Gastroesophageal sphincter (tissue), 4 donors: ENCODE results near the gene ALOX12. TPM values are rescaled to one million over a fixed set of nuclear protein-coding genes. Genes with fewer than 3 reads are reported as not detected.
"Not testable (repeated sequence)": the region's sequence is repeated elsewhere in the genome, so short reads cannot be mapped to it uniquely, and the experiment has no call there.

ENCODE experiments used
- ATAC-seq: fragments of 150-250 bp; one replicate; pipeline ENCODE4 v1.9.1; 2016; ENCODE audit warnings: mild to moderate bottlenecking, moderate library complexity
- H3K27ac ChIP-seq, 4 donors: fragments of 200-600 bp; sonication (generic) in 3 of 4; 1 replicate in 3 of 4; 2 replicates in 1 of 4; pipeline ENCODE4 v1.5.1; 2016 to 2019
- H3K27me3 ChIP-seq: fragments of 200-600 bp; sonication (generic); one replicate; pipeline ENCODE4 v1.5.1; 2019
- H3K36me3 ChIP-seq, 2 donors: fragments of 200-600 bp; sonication (generic); one replicate each; pipeline ENCODE4 v1.5.1; 2019; ENCODE audit warnings: control low read depth in 1 of 2
- H3K4me1 ChIP-seq, 3 donors: fragments of 200-600 bp; sonication (generic); 1 replicate in 2 of 3; 2 replicates in 1 of 3; pipeline ENCODE4 v1.5.1; 2016 to 2019; ENCODE audit warnings: control low read depth in 2 of 3
- H3K4me3 ChIP-seq, 2 donors: fragments of 200-600 bp; sonication (generic); one replicate each; pipeline ENCODE4 v1.5.1; 2019; ENCODE audit warnings: mild to moderate bottlenecking in 1 of 2, moderate library complexity in 1 of 2
- H3K9me3 ChIP-seq, 3 donors: fragments of 200-600 bp; sonication (generic); one replicate each; pipeline ENCODE4 v1.5.1; 2017 to 2019; ENCODE audit warnings: control low read depth in 2 of 3
- EP300 ChIP-seq: sonication (generic); formaldehyde crosslinking; IDR thresholded peaks from one replicate; pipeline ENCODE4 v1.6.1; 2017; ENCODE audit warnings: antibody characterized with exemption, mild to moderate bottlenecking
- POLR2A ChIP-seq, 2 donors: fragments of 450-650 bp; IDR thresholded peaks; one replicate each; pipeline ENCODE4 v1.6.1; 2017; ENCODE audit warnings: antibody characterized with exemption in 2 of 2, mild to moderate bottlenecking in 2 of 2, moderate library complexity in 1 of 2
- POLR2AphosphoS5 ChIP-seq: sonication (generic); formaldehyde crosslinking; IDR thresholded peaks from one replicate; pipeline ENCODE4 v1.6.1; 2017; ENCODE audit warnings: antibody characterized with exemption
- WGBS, 2 donors: methylation state at CpG; one replicate each; pipeline ENCODE4 v1.1.5; 2018; ENCODE audit warnings: low coverage in 1 of 2; 5-methylcytosine and 5-hydroxymethylcytosine counted together
- total RNA-seq, 4 donors: library from RNA; depleted of rRNA; stranded (reverse); fragments of >200 nt; gene quantifications; one replicate each; pipeline ENCODE4 v1.1.0, GENCODE V29; 2016
- TF ChIP-seq, protein P1 (sequence below), 4 experiments: fragments of 200-600 bp in 2 of 4; fragments of 450-650 bp in 2 of 4; sonication (generic) in 1 of 4; IDR thresholded peaks; one replicate each; pipeline ENCODE4 v1.5.1; 2017 to 2019; ENCODE audit warnings: antibody characterized with exemption in 4 of 4, mild to moderate bottlenecking in 2 of 4, moderate library complexity in 2 of 4

Gene ALOX12
- total RNA-seq, 4 donors from 2014 or later = 0.19 to 0.62 TPM; not detected in 2

DNA sequence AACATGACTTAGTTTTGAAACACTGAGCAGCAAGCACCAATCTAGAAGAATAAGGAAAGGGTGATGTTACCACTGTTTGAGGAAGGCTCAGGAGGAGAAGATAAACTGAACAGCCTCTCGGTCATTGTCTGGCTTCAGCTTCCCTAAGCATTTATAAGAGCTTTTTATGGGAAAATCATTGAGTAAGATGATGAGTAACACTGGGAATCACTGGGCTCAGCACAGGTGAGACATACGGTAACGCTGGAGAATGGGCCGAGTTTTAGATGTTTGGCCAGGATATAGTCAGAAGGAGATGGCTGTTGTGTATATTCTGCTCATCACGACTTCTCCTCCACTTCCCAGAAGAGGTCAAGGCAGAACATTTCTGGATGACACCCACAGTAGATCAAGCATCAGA, 42.2 kb upstream of the ALOX12 start:
- Histone ChIP-seq H3K27me3 (no peaks in the 10 kb centered on the region), H3K4me1 (no peaks in the 10 kb centered on the region), H3K4me3 (no peak overlapping the region), H3K36me3 (no peaks in the 10 kb centered on the region), H3K27ac (no peak overlapping the region), H3K9me3 (no peaks in the 10 kb centered on the region)
- WGBS, 2 donors = 81 to 85% methylated on average over 5 of the region's 5 CpGs
- ATAC-seq = no peak
- TF ChIP-seq POLR2A (IDR thresholded peaks at IDR 0.05) (no peak), POLR2AphosphoS5 (no peak), EP300 (no peak)
- TF ChIP-seq, protein P1, sequence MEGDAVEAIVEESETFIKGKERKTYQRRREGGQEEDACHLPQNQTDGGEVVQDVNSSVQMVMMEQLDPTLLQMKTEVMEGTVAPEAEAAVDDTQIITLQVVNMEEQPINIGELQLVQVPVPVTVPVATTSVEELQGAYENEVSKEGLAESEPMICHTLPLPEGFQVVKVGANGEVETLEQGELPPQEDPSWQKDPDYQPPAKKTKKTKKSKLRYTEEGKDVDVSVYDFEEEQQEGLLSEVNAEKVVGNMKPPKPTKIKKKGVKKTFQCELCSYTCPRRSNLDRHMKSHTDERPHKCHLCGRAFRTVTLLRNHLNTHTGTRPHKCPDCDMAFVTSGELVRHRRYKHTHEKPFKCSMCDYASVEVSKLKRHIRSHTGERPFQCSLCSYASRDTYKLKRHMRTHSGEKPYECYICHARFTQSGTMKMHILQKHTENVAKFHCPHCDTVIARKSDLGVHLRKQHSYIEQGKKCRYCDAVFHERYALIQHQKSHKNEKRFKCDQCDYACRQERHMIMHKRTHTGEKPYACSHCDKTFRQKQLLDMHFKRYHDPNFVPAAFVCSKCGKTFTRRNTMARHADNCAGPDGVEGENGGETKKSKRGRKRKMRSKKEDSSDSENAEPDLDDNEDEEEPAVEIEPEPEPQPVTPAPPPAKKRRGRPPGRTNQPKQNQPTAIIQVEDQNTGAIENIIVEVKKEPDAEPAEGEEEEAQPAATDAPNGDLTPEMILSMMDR (IDR thresholded peaks at IDR 0.05) = no peak

DNA sequence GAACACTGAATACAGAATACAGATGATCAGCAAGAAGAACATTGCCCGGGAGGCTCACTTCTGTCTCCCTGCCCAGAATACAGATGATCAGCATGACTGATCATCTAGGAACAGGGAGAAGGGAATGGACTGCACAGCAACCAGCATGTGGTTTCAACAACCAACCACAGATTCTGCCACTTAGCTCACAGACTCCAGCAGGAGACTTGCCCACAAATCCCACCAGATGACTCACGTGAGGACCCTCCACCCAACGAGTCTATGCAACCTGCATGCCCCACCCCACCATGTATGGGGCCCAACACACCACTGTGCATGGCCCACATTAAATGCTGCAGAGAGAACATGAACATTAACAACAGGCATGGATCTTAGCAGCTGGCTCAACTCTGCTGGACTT, 36.1 kb upstream of the ALOX12 start:
- no peaks in the 10 kb centered on the region for H3K4me1 ChIP-seq
- ATAC-seq = no peak
- no peak for TF ChIP-seq POLR2A (IDR thresholded peaks at IDR 0.05)
- no peak for TF ChIP-seq EP300
- TF ChIP-seq POLR2AphosphoS5 = no peak
- TF ChIP-seq, protein P1 (IDR thresholded peaks at IDR 0.05) = no peak
- H3K9me3 ChIP-seq = no peaks in the 10 kb centered on the region
- no peak overlapping the region for H3K4me3 ChIP-seq
- no peaks in the 10 kb centered on the region for H3K36me3 ChIP-seq
- H3K27ac ChIP-seq = no peak overlapping the region
- peaks cover 3% of the 10 kb centered on the region for H3K27me3 ChIP-seq
- 75 to 91% methylated on average over 3 of the region's 3 CpGs for WGBS, 2 donors

DNA sequence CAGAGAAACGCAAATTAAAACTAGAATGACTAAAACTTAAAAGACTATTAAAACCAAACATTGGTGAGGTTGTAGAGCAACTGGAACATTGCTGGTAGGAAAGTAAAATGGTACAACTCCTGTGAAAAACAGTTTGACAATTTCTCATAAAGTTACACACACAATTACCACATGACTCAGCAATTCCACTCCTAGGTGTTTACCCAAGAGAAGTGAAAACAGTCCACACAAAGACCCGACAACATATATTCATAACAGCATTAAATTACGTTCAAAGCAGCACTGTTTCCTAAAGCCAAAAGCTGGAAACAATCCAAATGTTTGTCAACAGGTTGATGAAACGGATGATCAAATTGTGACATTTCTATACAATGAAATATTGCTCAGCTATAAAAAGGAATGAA, 26.5 kb upstream of the ALOX12 start:
- 73 to 74% methylated on average over 4 of the region's 4 CpGs for WGBS, 2 donors
- H3K9me3 ChIP-seq = no peaks in the 10 kb centered on the region
- no peak for ATAC-seq
- TF ChIP-seq EP300 (no peak), POLR2A (IDR thresholded peaks at IDR 0.05) (no peak), POLR2AphosphoS5 (no peak)
- TF ChIP-seq, protein P1 (IDR thresholded peaks at IDR 0.05) = no peak
- no peak overlapping the region for H3K27ac ChIP-seq
- no peaks in the 10 kb centered on the region for H3K4me1 ChIP-seq
- no peaks in the 10 kb centered on the region for H3K27me3 ChIP-seq
- H3K36me3 ChIP-seq = no peaks in the 10 kb centered on the region
- no peak overlapping the region for H3K4me3 ChIP-seq

DNA sequence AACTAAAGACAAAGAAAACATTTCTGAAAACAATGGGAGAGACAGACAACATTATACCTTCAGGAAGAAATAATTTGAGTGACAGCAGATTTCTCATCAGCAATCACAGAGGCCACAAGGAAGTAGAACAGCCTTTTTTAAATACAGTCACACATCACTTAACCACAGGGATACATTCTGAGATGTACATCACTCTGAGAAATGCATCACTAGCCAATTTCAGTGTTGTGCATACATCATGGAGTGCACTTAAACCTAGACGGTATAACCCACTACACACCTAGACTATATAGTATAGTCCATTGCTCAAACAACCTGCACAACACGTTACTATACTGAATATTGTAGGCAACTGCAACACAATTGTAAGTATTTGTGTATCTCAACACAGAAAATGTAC, 24.9 kb upstream of the ALOX12 start:
- H3K36me3 ChIP-seq = no peaks in the 10 kb centered on the region
- no peak overlapping the region for H3K4me3 ChIP-seq
- 55% methylated on average over 2 of the region's 2 CpGs; no CpG with 5 or more reads in 1 of the 2 donors for WGBS, 2 donors
- no peaks in the 10 kb centered on the region for H3K9me3 ChIP-seq
- H3K27me3 ChIP-seq = no peaks in the 10 kb centered on the region
- H3K27ac ChIP-seq = no peak overlapping the region
- no peaks in the 10 kb centered on the region for H3K4me1 ChIP-seq
- TF ChIP-seq EP300 = no peak
- ATAC-seq = no peak

DNA sequence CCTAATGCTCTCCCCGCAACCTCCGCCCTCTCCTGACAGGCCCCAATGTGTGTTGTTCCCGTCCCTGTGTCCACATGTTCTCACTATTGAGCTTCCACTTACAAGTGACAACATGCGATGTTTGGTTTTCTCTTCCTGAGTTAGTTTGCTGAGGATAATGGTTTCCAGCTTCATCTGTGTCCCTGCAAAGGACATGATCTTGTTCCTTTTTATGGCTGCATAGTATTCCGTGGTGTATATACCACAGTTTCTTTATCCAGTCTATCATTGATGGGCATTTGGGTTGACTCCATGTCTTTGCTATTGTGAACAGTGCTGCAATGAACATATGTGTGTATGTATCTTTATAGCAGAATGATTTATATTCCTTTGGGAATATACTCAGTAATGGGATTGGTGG, 16.4 kb upstream of the ALOX12 start:
- not testable (repeated sequence) for H3K4me3 ChIP-seq, H3K27ac ChIP-seq, H3K4me1 ChIP-seq, H3K36me3 ChIP-seq, ATAC-seq, H3K9me3 ChIP-seq, H3K27me3 ChIP-seq
- WGBS, 2 donors = 96 to 98% methylated on average over 5 of the region's 5 CpGs

DNA sequence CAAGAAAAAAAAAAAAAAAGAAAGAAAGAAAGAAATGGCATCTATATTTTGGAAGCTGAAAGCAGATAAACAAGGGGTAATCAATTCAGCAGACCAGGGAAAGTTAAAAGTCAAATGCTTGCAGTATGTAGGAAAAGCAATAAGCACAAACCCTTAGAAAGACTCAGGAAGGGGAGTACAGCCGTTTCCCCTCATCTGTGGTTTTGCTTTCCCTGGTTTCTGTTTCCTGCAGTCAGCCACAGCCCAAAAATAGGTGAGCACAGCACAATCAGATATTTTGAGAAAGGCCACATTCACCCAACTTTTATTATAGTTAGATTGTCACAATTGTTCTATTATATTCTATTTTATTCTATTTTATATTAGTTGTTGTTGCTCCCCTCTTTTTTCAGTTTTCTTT, 14.4 kb upstream of the ALOX12 start:
- H3K27ac ChIP-seq = no peak overlapping the region
- H3K4me3 ChIP-seq = no peak overlapping the region
- WGBS, 2 donors = 64 to 83% methylated on average over 1 of the region's 1 CpG
- H3K4me1 ChIP-seq = no peaks in the 10 kb centered on the region
- peaks cover 0 to 10% (median 0%) of the 10 kb centered on the region in 3 donors for H3K9me3 ChIP-seq
- no peak for TF ChIP-seq POLR2A (IDR thresholded peaks at IDR 0.05)
- no peak for TF ChIP-seq EP300
- TF ChIP-seq, protein P1 (IDR thresholded peaks at IDR 0.05) = no peak
- no peak for TF ChIP-seq POLR2AphosphoS5
- H3K36me3 ChIP-seq = no peaks in the 10 kb centered on the region
- no peaks in the 10 kb centered on the region for H3K27me3 ChIP-seq
- no peak for ATAC-seq
